DMS 273 treated with DMSO at 0.1 percent for 48 hours (cell line): ENCODE results near the gene EVL.
"Not testable (repeated sequence)": the region's sequence is repeated elsewhere in the genome, so short reads cannot be mapped to it uniquely, and the experiment has no call there.

Experiments used
- DNase-seq: peaks from one replicate; lab custom pipeline; 2025; lab: John Stamatoyannopoulos, UW

Gene EVL

GRCh38 chr14:100147691-100148464 lies 82.7 kb downstream of the EVL start:
- DNase-seq = no peak

GRCh38 chr14:100148837-100149731 lies 83.9 kb downstream of the EVL start:
- DNase-seq = no peak

GRCh38 chr14:100149851-100150611 lies 84.8 kb downstream of the EVL start:
- no peak for DNase-seq

GRCh38 chr14:100150932-100151587 lies 85.8 kb downstream of the EVL start:
- no peak for DNase-seq

GRCh38 chr14:100152091-100152490 lies 86.9 kb downstream of the EVL start:
- no peak for DNase-seq

- DNase-seq = no peak
Measured at GRCh38 chr14:100153560-100153959, 88.3 kb downstream of the EVL start.

- DNase-seq = peak; percentile 31
Measured at GRCh38 chr14:100155049-100155621, 89.9 kb downstream of the EVL start.

- DNase-seq = no peak
Measured at GRCh38 chr14:100155756-100156616, 90.8 kb downstream of the EVL start.

GRCh38 chr14:100156776-100157175 lies 91.6 kb downstream of the EVL start:
- no peak for DNase-seq

- not testable (repeated sequence) for DNase-seq
Measured at GRCh38 chr14:100157548-100158232, 92.5 kb downstream of the EVL start.

- DNase-seq = no peak
Measured at GRCh38 chr14:100158566-100159093, 93.4 kb downstream of the EVL start.

- no peak for DNase-seq
Measured at GRCh38 chr14:100159094-100159864, 94.1 kb downstream of the EVL start, which contains the start of gene DEGS2. Gene DEGS2 (minus strand): TSS chr14:100159645. CDS start chr14:100159587, 58 bp downstream.

- DNase-seq = no peak
Measured at GRCh38 chr14:100159865-100160533, 94.8 kb downstream of the EVL start.

- no peak for DNase-seq
Measured at GRCh38 chr14:100160534-100160916, 95.3 kb downstream of the EVL start.

- DNase-seq = no peak
Measured at GRCh38 chr14:100165376-100165775, 100.2 kb downstream of the EVL start.

- no peak for DNase-seq
Measured at GRCh38 chr14:100165831-100166440, 100.7 kb downstream of the EVL start.

- no peak for DNase-seq
Measured at GRCh38 chr14:100168506-100168905, 103.3 kb downstream of the EVL start.

GRCh38 chr14:100170880-100171279 lies 105.7 kb downstream of the EVL start:
- DNase-seq = no peak
